Activated CD8-positive, alpha-beta T cell treated with anti-CD3 and anti-CD28 coated beads, Interleukin-2, amount 10 ng/mL, durations not matched to agents 7 days and 5 days (primary cell): ENCODE data around the gene IQCM. TPM values are rescaled to one million over a fixed set of nuclear protein-coding genes. Genes with fewer than 3 reads are reported as not detected.
"Not testable (repeated sequence)": the region's sequence is repeated elsewhere in the genome, so short reads cannot be mapped to it uniquely, and the experiment has no call there.

Source experiments
- ATAC-seq: fragments of 150-1000 bp; cut with Tn5 transposase; one replicate; pipeline ENCODE4 v1.10.0; 2021; ENCODE audit warnings: moderate library complexity
- CTCF ChIA-PET: fragments of 350-600 bp; sonication (Branson Sonifier 250); formaldehyde crosslinking; loops from one replicate; lab custom pipeline; 2021; ENCODE audit warnings: antibody characterized with exemption; lab: Charles Lee
- POLR2A ChIA-PET: fragments of 350-600 bp; sonication (Branson Sonifier 250); formaldehyde crosslinking; loops from one replicate; lab custom pipeline; 2021; ENCODE audit warnings: antibody characterized with exemption; lab: Charles Lee
- DNase-seq: peaks from one replicate; pipeline ENCODE4 v3.0.0-alpha.2; 2020
- H3K27ac Mint-ChIP-seq: one replicate; pipeline ENCODE4 v1.8.0; 2021; ENCODE audit warnings: mild to moderate bottlenecking, mixed read lengths
- H3K27me3 Mint-ChIP-seq: one replicate; pipeline ENCODE4 v1.8.0; 2021; ENCODE audit warnings: low read depth, mixed read lengths
- H3K36me3 Mint-ChIP-seq: one replicate; pipeline ENCODE4 v1.8.0; 2021; ENCODE audit warnings: low read depth, mixed read lengths
- H3K4me1 Mint-ChIP-seq: one replicate; pipeline ENCODE4 v1.8.0; 2021; ENCODE audit warnings: low read depth, mixed read lengths
- H3K4me3 Mint-ChIP-seq: one replicate; pipeline ENCODE4 v1.8.0; 2021; ENCODE audit warnings: mild to moderate bottlenecking, mixed read lengths
- H3K9me3 Mint-ChIP-seq: one replicate; pipeline ENCODE4 v1.8.0; 2022; ENCODE audit warnings: mixed read lengths; ENCODE audit not compliant: insufficient read depth
- total RNA-seq, 2 experiments: library from RNA; stranded (reverse); gene quantifications; one replicate each; pipeline ENCODE4 v1.2.3, GENCODE V29; 2021

Gene IQCM
- total RNA-seq, 2 experiments from 2014 or later = not detected

- H3K4me3 Mint-ChIP-seq = no peak overlapping the region
- ChIA-PET CTCF (no interaction called here), POLR2A (no interaction called here)
- no peaks in the 10 kb centered on the region for H3K9me3 Mint-ChIP-seq
- H3K27ac Mint-ChIP-seq = no peak overlapping the region
- ATAC-seq (no peak), DNase-seq (no peak)
- H3K4me1 Mint-ChIP-seq = no peaks in the 10 kb centered on the region
- H3K36me3 Mint-ChIP-seq = no peaks in the 10 kb centered on the region
- H3K27me3 Mint-ChIP-seq = no peaks in the 10 kb centered on the region
Observed at GRCh38 chr4:149531861-149532260, 283.8 kb downstream of the IQCM start.

GRCh38 chr4:149523039-149523438 lies 292.6 kb downstream of the IQCM start:
- CTCF ChIA-PET = no interaction called here
- Mint-ChIP-seq H3K4me1 (no peaks in the 10 kb centered on the region), H3K9me3 (no peaks in the 10 kb centered on the region), H3K4me3 (no peak overlapping the region), H3K36me3 (no peaks in the 10 kb centered on the region), H3K27me3 (no peaks in the 10 kb centered on the region), H3K27ac (no peak overlapping the region)
- DNase-seq = no peak
- ATAC-seq = no peak
- POLR2A ChIA-PET = no interaction called here

- no peak for ATAC-seq
- Mint-ChIP-seq H3K4me1 (no peaks in the 10 kb centered on the region), H3K9me3 (no peaks in the 10 kb centered on the region), H3K36me3 (no peaks in the 10 kb centered on the region), H3K27me3 (no peaks in the 10 kb centered on the region), H3K27ac (no peak overlapping the region), H3K4me3 (no peak overlapping the region)
- POLR2A ChIA-PET = no interaction called here
- DNase-seq = no peak
- CTCF ChIA-PET = no interaction called here
Observed at GRCh38 chr4:149521611-149522425, 293.8 kb downstream of the IQCM start.

GRCh38 chr4:149518471-149518870 lies 297.2 kb downstream of the IQCM start:
- ATAC-seq = no peak
- no peak for DNase-seq

GRCh38 chr4:149513081-149513480 lies 302.6 kb downstream of the IQCM start:
- H3K36me3 Mint-ChIP-seq = no peaks in the 10 kb centered on the region
- no peaks in the 10 kb centered on the region for H3K27me3 Mint-ChIP-seq
- DNase-seq (no peak), ATAC-seq (no peak)
- no peaks in the 10 kb centered on the region for H3K9me3 Mint-ChIP-seq
- H3K4me1 Mint-ChIP-seq = no peaks in the 10 kb centered on the region
- CTCF ChIA-PET = no interaction called here
- no peak overlapping the region for H3K4me3 Mint-ChIP-seq
- no peak overlapping the region for H3K27ac Mint-ChIP-seq
- POLR2A ChIA-PET = no interaction called here

More at GRCh38 chr4:149518471-149518870, 297.2 kb downstream of the IQCM start:
- Mint-ChIP-seq H3K4me3 (no peak overlapping the region), H3K27ac (no peak overlapping the region), H3K4me1 (no peaks in the 10 kb centered on the region), H3K9me3 (no peaks in the 10 kb centered on the region), H3K36me3 (no peaks in the 10 kb centered on the region), H3K27me3 (no peaks in the 10 kb centered on the region)
- ChIA-PET POLR2A (no interaction called here), CTCF (no interaction called here)

GRCh38 chr4:149512501-149512900 lies 303.1 kb downstream of the IQCM start:
- no peaks in the 10 kb centered on the region for H3K36me3 Mint-ChIP-seq
- peaks cover 6% of the 10 kb centered on the region for H3K9me3 Mint-ChIP-seq
- no peak overlapping the region for H3K27ac Mint-ChIP-seq
- ChIA-PET CTCF (no interaction called here), POLR2A (no interaction called here)
- no peak overlapping the region for H3K4me3 Mint-ChIP-seq
- no peaks in the 10 kb centered on the region for H3K27me3 Mint-ChIP-seq
- H3K4me1 Mint-ChIP-seq = no peaks in the 10 kb centered on the region
- no peak for ATAC-seq
- no peak for DNase-seq

GRCh38 chr4:149511558-149512298 lies 303.9 kb downstream of the IQCM start:
- H3K4me3 Mint-ChIP-seq = no peak overlapping the region
- no peaks in the 10 kb centered on the region for H3K27me3 Mint-ChIP-seq
- peaks cover 12% of the 10 kb centered on the region for H3K9me3 Mint-ChIP-seq
- no peaks in the 10 kb centered on the region for H3K36me3 Mint-ChIP-seq
- ChIA-PET POLR2A (no interaction called here), CTCF (no interaction called here)
- no peak overlapping the region for H3K27ac Mint-ChIP-seq
- H3K4me1 Mint-ChIP-seq = no peaks in the 10 kb centered on the region
- DNase-seq (no peak), ATAC-seq (no peak)

GRCh38 chr4:149507309-149507708 lies 308.3 kb downstream of the IQCM start:
- H3K27me3 Mint-ChIP-seq, ATAC-seq, DNase-seq, H3K36me3 Mint-ChIP-seq, POLR2A ChIA-PET, H3K4me3 Mint-ChIP-seq, H3K4me1 Mint-ChIP-seq, CTCF ChIA-PET, H3K27ac Mint-ChIP-seq: not testable (repeated sequence)
- peaks cover 12% of the 10 kb centered on the region for H3K9me3 Mint-ChIP-seq

- Mint-ChIP-seq H3K27me3 (no peaks in the 10 kb centered on the region), H3K36me3 (no peaks in the 10 kb centered on the region), H3K27ac (no peak overlapping the region), H3K4me3 (no peak overlapping the region), H3K9me3 (no peaks in the 10 kb centered on the region), H3K4me1 (no peaks in the 10 kb centered on the region)
- POLR2A ChIA-PET = no interaction called here
- CTCF ChIA-PET = no interaction called here
- DNase-seq (no peak), ATAC-seq (no peak)
Observed at GRCh38 chr4:149500806-149501205, 314.8 kb downstream of the IQCM start.

- no peak overlapping the region for H3K27ac Mint-ChIP-seq
- no peaks in the 10 kb centered on the region for H3K4me1 Mint-ChIP-seq
- H3K4me3 Mint-ChIP-seq = no peak overlapping the region
- no peaks in the 10 kb centered on the region for H3K27me3 Mint-ChIP-seq
- ChIA-PET POLR2A (no interaction called here), CTCF (no interaction called here)
- H3K36me3 Mint-ChIP-seq = no peaks in the 10 kb centered on the region
- DNase-seq = no peak
- H3K9me3 Mint-ChIP-seq = no peaks in the 10 kb centered on the region
- ATAC-seq = no peak
Observed at GRCh38 chr4:149499726-149500125, 315.9 kb downstream of the IQCM start.

- Mint-ChIP-seq H3K27ac (no peak overlapping the region), H3K4me1 (no peaks in the 10 kb centered on the region), H3K27me3 (no peaks in the 10 kb centered on the region), H3K36me3 (no peaks in the 10 kb centered on the region), H3K4me3 (no peak overlapping the region), H3K9me3 (no peaks in the 10 kb centered on the region)
- ChIA-PET CTCF (no interaction called here), POLR2A (no interaction called here)
- DNase-seq (no peak), ATAC-seq (no peak)
Observed at GRCh38 chr4:149498246-149498645, 317.4 kb downstream of the IQCM start.

GRCh38 chr4:149493492-149493891 lies 322.2 kb downstream of the IQCM start:
- no peak overlapping the region for H3K27ac Mint-ChIP-seq
- ChIA-PET POLR2A (no interaction called here), CTCF (no interaction called here)
- H3K9me3 Mint-ChIP-seq = no peaks in the 10 kb centered on the region
- H3K27me3 Mint-ChIP-seq = no peaks in the 10 kb centered on the region
- DNase-seq (no peak), ATAC-seq (no peak)
- H3K36me3 Mint-ChIP-seq = no peaks in the 10 kb centered on the region
- H3K4me3 Mint-ChIP-seq = no peak overlapping the region
- H3K4me1 Mint-ChIP-seq = no peaks in the 10 kb centered on the region
